Stimulated activated CD8-positive, alpha-beta memory T cell treated with anti-CD3 and anti-CD28 coated beads, Interleukin-15, amount 100 ng/mL, for 48 hours (primary cell): ENCODE data around the gene SPIRE2.

ENCODE experiments used
- DNase-seq, 2 donors: peaks; one replicate each; pipeline ENCODE4 v3.0.0-alpha.2; 2020; ENCODE audit warnings: low read depth in 2 of 2

The SPIRE2 gene

DNA sequence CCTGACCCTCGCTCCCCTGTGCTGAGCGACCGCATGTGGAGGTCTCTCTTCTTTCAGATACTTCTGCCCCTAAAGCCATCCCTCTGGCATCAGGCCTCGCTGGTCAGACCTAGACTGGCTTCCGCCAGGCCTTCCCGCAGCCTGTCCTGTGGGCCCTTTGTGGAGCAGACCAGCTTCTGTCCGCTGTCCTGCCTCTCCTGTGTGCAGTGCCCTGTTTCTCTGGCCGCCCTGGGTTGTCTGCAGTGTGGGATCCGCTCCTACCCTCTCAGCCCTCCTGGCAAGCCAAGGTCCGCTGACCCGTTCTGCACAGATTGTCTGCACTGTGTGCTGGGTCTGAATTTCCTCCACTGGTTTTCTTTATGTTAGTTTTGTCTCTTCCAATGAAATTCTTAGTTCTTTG lies 68.9 kb downstream of the SPIRE2 start:
- no peak for DNase-seq

GRCh38 chr16:89898201-89898967 lies 70.1 kb downstream of the SPIRE2 start:
- no peak for DNase-seq

DNA sequence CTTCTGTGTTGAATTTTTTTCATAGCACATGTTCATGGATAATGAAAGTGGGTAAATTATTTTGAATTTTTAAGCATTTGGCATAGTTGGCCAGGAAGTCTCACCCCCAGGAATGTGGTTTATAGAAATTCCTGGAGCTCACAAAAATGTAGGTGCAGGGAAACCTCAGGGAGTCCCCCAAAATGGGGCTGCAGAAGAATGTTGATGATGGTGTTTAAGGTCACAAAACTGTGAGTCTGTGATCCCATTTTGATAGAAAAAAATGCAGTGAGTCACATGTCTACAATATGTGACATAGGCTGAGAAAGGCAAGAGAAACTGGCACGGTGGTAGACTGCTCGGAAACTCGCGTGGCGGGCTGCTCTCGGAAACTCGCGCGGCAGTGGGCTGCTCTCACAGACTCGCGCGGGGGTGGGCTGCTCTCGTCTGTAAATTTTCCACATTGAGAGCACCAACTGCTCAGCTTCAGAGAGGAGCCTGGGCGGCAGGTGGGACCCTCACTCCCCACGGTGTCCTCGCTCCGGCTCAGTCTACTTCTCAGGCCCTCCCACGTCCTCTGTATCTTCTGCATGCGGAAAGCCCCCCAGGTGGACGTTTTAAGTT lies 71.7 kb downstream of the SPIRE2 start:
- no peak for DNase-seq

DNA sequence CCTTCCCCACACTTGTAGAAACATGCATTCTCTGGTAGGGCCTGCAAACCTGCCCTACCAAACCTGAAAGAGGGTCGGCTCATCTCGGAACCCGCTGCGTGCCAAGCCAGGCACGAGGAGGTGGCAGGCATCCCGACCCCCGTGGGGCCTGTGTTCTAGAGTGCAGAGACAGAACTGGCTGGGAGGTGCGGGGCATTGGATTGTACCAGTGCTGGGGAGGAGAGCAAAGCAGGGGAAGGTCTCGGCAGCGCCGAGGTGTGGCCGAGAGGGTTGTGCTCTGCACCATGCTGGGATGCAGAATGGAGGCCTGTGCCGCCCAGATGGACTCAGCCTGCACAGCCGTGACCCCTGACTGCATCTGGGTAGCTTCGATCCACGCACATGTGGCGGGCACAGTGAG lies 72.6 kb downstream of the SPIRE2 start:
- DNase-seq, result no peak

- DNase-seq, result no peak
Measured at GRCh38 chr16:89902980-89903379, 74.7 kb downstream of the SPIRE2 start.

DNA sequence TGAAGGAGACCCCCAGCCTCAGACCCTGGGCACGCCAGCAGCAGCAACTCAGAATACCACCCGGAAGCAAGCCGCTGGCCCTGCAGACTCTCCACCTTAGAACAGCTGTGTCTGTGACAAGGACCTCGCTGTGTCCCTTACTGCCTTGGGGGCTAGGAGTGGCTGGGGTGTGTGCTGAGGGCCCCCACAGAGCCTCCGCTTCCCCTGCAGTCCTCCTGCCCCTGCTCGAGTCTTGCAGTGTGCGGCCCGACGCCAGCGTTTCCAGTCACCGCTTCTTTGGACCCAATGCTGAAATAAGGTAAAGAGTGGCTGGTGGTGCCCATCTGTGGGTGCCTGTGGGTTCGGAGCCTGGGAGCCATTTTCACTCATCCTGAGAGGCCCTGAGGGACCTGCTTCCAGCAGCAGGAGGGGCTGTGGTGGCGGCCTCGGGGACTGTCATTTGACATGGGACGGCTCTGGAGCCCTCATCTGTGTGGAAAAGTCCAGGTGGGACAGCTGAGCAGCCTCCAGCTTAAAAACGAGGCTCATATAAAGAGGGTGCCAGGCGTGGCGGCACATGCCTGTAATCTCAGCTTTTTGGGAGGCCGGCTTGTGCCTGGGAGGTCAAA lies 75.7 kb downstream of the SPIRE2 start:
- no peak for DNase-seq

- DNase-seq, result no peak
Measured at GRCh38 chr16:89904606-89905510, 76.6 kb downstream of the SPIRE2 start.

- DNase-seq, result no peak
Measured at GRCh38 chr16:89905511-89906139, 77.3 kb downstream of the SPIRE2 start.

- DNase-seq, result no peak
Measured at GRCh38 chr16:89906140-89907025, 78.1 kb downstream of the SPIRE2 start.

GRCh38 chr16:89907055-89907814 lies 79.0 kb downstream of the SPIRE2 start:
- DNase-seq, result no peak

DNA sequence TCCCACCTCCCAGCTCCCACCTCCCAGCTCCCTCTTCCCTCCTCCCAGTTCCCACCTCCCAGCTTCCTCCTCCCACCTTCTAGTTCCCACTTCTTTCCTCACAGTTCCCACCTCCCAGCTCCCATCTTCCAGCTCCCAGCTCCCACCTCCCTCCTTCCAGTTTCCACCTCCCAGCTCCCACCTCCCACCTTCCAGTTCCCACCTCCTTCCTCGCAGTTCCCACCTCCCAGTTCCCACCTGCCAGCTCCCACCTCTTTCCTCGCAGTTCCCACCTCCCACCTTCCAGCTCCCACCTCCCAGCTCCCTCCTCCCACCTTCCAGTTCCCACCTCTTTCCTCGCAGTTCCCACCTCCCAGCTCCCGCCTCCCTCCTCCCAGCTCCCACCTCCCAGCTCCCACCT lies 80.0 kb downstream of the SPIRE2 start:
- no peak for DNase-seq

DNA sequence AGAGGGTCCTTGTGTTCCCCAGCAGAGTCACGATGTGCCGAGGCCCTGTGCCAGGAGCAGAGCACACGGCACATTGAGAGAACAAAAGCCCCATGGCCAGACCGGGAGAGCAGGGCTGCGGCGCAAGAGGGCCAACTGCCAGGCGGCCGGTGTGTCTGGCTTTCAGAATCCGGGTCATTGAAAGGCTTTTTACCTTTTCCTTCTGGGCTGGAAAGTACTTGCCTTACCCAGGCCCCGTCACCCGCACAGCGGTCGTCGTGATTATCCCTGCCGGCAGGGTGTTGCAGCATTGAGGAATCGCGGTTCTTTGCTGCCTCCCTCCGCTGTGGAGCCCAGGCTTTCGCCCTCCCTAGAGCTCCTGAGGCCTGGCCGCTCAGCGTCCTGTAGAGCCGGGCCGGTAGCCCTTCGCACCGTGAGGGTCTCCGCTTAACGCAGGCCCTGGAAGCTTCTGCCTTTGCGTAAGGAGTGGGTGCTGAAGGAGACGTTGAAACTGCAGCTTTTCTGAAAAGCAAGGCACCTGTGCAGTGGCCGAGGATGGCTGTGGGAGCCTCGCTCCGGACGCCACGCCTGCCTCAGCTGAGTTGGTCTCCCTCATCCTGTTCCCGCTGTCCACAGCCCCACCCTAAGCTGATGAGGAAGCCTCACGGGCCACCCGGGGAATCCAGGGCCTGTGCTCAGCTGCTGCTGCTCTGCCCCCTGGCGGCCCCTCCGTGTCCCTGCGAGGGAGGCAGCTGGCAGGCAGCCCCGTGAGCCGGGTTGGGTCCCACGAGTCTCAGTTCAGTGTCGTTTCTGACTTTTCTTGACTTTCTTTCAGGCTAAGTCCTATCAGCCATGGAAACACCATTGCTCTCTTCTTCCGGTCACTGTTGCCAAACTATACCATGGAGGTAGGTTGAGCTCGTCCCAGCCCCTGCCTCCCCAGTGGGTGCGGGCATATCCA lies 81.8 kb downstream of the SPIRE2 start:
- peak; percentile 47 to 57 for DNase-seq

DNA sequence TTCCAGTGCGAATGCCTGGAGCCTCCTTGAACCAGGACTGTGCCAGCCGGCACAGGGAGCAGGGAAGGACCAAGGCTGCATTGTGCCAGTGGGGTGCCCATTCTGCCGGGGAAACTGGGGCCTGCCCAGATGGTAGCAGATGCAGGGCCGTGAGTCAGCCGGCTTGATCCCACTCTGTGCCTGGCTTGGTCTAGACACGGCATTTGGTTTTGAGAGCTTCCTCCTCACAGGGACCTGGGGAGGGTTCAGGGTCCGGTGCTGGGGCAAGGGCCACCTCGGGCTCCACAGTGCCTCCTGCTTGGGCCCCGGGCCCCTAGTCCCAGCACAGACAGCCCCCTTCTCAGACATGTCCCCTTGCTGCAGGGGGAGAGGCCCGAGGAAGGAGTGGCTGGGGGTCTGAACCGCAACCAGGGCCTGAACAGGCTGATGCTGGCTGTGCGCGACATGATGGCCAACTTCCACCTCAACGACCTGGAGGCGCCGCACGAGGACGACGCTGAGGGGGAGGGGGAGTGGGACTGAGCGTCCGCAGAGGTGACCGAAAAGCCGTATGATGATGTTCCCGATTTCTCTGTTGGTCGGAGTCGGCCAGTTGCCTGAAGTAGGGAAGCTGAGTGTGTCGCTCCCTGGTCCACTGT lies 82.6 kb downstream of the SPIRE2 start:
- no peak for DNase-seq

- DNase-seq, result no peak
Measured at GRCh38 chr16:89911375-89911774, 83.1 kb downstream of the SPIRE2 start.

GRCh38 chr16:89912143-89912542 lies 83.9 kb downstream of the SPIRE2 start:
- DNase-seq, result no peak

GRCh38 chr16:89912627-89913026 lies 84.4 kb downstream of the SPIRE2 start:
- DNase-seq, result no peak

- DNase-seq, result no peak
Measured at GRCh38 chr16:89913408-89914387, 85.4 kb downstream of the SPIRE2 start.
